HG02840 (cell line): Measurements from ENCODE around the gene DCAF17.
"Not testable (repeated sequence)": the region's sequence is repeated elsewhere in the genome, so short reads cannot be mapped to it uniquely, and the experiment has no call there.

Source experiments
- ATAC-seq: cut with Tn5 transposase; IDR thresholded peaks from one replicate; pipeline ENCODE4 v1.9.1; 2021; ENCODE audit warnings: mild to moderate bottlenecking, moderate library complexity, moderate number of reproducible peaks; ENCODE audit not compliant: unreplicated experiment, low FRiP score

Gene DCAF17

GRCh38 chr2:171509945-171510731 lies 76.1 kb downstream of the DCAF17 start:
- peak; percentile 85 for ATAC-seq

DNA sequence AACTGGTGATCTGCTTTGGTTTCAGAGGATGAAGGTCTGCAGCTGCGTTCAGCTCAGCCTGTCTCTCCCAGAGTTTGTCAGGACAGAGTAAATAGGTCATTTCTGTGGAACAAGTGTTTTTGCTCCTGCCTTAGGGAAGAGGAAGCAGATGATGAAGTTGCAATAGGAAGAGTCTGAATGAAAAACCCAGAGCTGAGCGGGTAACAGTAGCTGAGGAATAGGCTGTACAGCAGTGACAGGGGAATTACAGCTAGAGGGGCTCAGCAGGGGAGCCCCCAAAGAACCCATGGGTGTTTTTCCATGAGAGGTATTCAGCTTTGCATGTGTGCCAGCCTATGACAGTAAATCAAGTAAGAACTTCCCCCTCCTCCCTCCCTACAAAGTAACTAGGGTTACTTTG lies 78.0 kb downstream of the DCAF17 start:
- ATAC-seq = no peak

DNA sequence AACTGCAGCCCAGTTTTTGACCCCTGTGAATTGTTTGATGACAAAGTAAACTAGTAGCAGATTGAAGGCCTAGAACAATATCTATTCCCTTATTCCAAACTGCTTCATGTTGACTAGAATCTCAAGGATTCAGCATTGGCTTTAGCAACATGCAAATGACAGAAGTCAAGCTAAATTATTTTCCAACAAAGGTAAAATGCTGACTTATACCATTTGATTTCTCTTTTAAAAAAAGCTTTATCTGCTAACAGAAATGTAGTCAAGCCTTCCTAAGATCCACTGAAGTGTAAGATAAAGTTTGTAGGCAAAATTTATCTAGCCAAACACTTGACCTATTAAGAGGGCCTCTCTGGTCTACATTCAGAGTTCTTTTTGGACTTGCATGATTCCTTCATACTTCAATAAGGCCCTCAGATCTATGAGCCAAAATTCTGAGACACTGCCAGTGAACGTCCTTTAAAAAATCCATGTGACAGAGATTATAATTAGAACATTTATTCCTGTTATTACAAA lies 78.7 kb downstream of the DCAF17 start:
- no peak for ATAC-seq

GRCh38 chr2:171513719-171514160 lies 79.7 kb downstream of the DCAF17 start:
- ATAC-seq = no peak

- ATAC-seq = no peak
These were observed 81.0 kb downstream of the DCAF17 start for GRCh38 chr2:171514908-171515582.

DNA sequence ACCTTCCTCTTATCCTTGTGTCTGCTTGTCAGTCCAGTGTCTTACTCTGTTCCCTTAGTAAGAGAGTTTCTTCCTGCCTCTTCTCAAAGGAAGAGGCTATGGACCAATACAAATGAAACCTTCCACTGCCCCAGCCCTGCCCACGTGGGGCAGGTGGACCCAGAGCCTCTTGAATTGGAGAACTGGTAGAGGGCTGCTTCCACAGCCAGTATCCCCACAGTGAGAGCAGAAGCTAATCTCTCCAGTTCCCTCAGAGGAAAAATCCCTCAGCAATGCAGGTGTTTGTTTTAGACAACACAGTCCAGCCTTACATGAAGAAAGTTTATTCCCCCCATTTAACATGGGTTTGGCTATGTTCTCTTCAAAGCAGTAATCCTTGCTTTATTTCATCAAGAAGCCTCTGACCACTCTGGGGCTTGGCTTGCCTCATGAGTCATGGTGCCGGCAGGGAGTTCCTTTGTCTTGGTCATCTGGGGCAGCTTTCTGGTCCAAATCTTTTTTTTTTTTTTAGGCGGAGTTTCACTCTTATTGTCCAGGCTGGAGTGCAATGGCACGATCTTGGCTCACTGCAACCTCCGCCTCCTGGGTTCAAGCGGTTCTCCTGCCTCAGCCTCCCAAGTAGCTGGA lies 81.8 kb downstream of the DCAF17 start:
- ATAC-seq = no peak

DNA sequence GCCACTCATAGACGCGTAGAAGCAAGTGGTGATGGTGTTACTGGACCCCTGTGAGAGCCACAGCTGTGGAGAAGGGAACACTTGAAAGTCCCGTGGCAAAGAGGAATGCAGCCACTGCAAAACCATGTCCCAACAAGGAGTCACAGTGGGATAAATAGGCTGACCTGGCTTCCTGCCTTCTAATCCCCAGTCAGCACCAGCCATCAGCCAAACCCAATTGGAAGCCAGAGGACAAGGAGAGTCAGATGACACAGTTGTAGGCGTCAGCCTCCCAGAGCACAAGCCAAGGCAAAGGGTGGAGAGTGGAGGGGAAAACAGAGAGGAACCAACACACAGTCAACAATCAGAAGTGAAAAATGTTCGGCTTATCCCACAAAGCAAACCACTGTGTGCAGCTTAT lies 82.8 kb downstream of the DCAF17 start:
- ATAC-seq = no peak

DNA sequence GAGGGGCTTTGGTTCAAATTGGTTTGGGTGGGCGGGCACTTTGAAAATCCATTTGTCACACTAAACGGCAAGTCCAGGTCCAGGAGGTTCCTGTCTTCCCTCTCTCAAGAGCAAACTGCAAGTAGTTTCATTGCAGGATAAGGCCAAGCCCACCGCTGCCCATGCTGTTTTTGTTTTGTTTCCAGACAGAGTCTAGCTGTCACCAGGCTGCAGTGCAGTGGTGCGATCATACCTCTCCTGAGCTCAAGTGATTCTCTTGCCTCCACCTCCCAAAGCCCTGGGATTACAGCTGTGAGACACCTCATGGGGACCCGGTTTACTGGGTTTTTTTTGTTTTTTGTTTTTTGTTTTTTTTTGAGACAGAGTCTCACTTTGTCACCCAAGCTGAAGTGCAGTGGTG lies 86.4 kb downstream of the DCAF17 start:
- no peak for ATAC-seq

DNA sequence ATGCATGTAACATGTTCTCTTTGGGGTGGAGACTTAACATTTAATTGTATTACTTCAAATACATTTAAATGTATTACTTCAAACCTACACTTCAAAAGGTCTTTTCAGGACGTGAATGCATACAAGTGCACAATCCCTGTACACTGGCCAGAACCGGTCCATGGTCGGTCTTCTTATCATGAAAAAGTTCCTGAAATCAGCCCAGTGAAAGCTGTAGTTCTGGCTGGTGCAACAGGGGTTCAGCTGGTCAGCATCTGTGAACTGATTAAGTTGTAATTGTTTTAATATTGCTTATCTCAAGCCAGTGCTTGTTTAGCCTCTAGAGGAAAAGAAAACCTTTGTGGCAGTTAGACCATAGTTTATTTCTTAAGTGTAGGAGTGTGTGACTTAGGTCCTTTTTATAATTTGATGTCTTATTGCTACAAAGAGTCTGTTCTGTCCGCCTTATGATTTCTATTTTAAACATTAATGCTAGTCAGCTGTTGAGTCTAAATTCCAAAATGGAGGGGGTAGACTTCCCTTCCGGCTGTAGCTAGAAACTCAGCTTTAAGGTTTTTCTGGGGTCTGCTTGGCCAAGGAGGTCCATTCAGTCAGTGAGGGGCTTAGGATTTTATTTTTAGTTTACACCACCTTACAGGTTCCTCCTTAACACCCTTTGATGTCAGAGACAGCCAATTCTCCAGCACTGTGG lies 87.5 kb downstream of the DCAF17 start:
- ATAC-seq = no peak

DNA sequence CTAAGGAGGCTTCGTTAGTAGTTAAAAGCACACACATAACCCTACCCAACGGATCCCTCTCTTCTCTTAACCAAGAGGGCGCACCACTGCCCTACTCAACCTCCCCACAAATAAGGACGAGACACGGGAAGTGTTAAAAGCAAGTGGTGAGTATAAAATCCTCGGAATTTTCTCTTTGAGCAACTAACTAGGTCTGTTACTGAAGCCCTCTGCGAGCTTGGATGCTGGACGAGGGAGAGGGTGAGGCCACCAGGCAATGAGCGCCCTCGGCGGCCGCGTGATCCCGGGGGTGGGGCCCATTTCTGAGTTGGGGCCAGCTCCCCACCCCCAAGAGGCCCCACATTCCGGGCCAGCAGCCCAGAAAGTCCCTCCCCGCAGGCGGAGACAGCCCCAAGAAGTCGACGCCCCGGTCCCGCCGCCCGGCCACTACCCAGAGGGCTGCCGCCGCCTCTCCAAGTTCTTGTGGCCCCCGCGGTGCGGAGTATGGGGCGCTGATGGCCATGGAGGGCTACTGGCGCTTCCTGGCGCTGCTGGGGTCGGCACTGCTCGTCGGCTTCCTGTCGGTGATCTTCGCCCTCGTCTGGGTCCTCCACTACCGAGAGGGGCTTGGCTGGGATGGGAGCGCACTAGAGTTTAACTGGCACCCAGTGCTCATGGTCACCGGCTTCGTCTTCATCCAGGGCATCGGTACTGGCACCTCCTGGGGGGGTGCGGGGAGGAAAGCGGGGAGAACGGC lies 88.2 kb downstream of the DCAF17 start, which contains the start of gene CYBRD1:
CYBRD1 (plus strand) TSS at position 423 of the 736 bp plus-strand sequence; CDS start at position 495, 72 bp downstream.
- ATAC-seq = peak; percentile 51

DNA sequence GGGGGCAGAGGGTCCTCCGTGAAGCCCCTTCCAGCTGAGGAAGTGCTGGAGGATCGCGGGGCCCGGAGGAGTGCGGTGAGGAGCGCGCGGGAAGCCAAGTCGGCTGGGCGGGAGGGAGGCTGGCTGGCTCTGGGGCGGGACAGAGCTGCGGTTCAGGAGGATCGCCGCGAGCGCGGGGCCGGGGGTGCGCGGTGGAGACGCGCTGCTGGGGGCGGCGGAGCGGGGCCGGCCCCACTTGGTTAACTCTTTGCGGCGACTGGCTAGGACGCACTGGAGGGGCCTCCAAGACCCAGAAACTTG lies 88.7 kb downstream of the DCAF17 start:
- peak; percentile 36 for ATAC-seq

GRCh38 chr2:171523088-171524017 lies 89.3 kb downstream of the DCAF17 start:
- peak; percentile 40 for ATAC-seq

- no peak for ATAC-seq
These were observed 90.0 kb downstream of the DCAF17 start for GRCh38 chr2:171524018-171524401.

DNA sequence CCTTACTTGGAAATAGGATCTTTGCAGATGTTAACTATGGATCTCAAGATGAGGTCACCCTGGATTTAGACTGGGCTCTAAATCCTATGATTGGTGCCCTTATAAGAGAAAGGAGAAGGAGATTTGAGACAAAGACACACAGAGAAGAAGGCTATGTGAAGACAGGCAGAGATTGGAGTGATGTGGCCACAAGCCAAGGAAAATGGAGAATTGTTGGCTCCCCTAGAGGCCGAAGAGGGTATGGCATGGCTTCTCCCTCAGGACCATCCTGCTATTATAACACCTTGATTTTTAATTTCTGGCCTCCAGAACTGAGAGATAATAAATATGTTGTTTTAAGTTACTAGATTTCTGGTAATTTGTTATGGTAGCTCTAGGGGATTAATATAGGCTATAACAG lies 95.9 kb downstream of the DCAF17 start:
- no peak for ATAC-seq

DNA sequence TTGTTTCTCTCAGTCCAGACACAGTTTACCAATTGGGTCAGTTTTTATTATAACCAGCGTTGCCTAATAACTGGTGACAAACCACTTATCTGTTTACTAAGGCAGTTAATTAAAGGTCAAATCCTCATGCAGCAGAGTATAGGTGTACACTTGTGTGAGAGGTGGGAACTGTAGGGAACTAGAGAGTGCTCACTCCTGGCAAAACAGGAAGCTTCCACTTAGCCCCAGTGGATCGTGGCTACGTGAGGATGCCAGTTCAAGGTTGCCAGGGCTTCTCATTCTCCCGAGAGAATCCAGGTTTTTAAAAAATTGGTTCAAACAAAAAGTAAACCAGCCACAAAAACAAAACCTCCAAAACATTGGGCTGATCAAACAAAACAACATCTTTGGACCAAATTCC lies 96.4 kb downstream of the DCAF17 start:
- no peak for ATAC-seq

DNA sequence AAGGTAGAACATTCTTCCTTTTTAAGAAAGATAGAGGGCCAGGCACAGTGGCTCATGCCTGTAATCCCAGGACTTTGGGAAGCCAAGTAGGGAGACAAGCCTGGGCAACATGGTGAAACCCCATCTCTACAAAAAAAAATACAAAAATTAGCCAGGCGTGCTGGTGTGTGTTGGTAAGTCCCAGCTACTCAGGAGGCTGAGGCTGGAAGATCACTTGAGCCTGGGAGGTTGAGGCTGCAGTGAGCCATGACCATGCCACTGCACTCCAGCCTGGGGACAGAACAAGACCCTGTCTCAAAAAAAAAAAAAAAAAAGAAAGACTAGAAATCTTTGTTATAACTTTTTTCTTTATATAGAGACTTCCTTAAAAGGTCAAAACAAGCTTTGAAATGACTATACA lies 96.8 kb downstream of the DCAF17 start:
- ATAC-seq = not testable (repeated sequence)

GRCh38 chr2:171531291-171531690 lies 97.3 kb downstream of the DCAF17 start:
- ATAC-seq = no peak

DNA sequence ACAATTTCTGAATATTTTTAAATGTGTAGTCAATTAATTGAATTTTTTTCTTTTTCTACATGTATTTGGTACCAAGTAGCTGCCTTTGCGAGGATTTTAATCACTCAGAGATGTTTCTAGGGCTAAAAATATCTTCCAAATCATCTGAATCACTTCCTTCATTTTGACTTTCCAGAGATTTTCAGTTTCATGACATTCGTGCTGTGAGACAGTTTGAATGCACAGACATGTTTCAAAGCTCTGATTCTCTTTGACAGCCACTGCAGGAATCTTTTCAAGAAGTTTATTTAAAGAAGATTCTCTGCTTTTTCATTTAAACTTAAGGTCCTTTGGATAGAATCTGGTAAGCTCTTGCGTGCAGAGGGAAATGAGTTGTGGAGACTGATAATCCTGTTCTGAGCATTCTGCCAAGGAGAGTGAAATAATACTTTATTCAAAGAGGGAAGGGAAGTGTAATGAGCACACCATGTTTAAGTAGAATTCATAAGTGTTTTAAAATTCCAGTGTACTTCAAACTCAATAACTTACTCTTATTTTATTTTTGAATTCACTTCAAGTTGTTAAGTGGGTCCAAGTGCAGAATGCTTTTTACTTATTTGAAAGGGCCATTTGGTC lies 97.9 kb downstream of the DCAF17 start:
- no peak for ATAC-seq

- ATAC-seq = no peak
These were observed 99.3 kb downstream of the DCAF17 start for GRCh38 chr2:171533331-171533730.
